GM21529 (cell line): ENCODE data around the gene NSMCE3.

ENCODE experiments used
- ATAC-seq: cut with Tn5 transposase; IDR thresholded peaks from one replicate; pipeline ENCODE4 v1.9.1; 2021; ENCODE audit not compliant: unreplicated experiment

The NSMCE3 gene

DNA sequence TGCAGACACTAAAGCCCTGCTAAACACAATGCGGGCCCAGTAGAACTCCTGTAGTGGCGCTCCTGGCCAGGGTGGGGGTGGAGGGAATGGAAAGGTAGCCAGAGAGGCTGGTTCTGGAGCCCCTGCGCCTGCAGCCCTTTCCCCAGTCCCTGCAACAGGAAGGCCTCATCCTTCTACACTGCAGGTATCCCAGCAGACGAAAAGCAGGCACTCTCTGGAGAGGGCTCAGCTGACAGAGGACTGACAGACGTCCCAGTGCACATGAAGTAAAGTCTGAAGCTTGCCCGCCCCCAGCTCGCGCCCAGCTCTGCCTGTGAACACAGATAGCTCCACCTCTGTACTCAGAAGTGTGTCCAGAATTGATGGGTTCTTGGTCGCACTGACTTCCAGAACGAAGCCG, 46.0 kb downstream of the NSMCE3 start:
- ATAC-seq = no peak

DNA sequence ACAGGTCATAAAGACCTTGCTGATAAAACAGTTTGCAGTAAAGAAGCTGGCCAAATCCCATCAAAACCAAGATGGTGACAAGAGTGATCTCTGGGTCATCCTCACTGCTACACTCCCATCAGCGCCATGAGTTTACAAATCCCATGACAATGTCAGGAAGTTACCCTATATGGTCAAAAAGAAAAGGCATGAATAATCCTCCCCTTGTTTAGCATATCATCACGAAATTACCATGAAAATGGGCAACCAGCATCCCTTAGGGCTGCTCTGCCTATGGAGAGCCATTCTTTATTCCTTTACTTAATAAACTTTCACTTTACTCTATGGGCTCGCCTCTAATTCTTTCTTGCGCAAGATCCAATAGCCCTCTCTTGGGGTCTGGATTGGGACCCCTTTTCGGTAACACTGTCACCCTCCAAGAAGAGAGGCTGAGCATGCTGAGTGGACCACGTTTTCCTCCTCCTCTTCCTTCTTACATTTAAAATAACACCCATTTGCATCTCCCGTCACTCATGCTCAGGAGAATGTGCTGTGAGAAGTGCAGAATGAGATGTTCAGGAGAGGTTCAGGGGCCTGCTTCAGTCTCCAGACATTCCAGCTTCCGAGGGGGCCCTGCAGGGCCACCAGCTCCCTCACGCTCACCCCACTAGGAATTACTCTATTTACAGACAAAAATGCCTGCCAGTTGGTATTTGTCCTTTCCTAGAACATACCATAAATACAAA, 47.3 kb downstream of the NSMCE3 start:
- no peak for ATAC-seq

DNA sequence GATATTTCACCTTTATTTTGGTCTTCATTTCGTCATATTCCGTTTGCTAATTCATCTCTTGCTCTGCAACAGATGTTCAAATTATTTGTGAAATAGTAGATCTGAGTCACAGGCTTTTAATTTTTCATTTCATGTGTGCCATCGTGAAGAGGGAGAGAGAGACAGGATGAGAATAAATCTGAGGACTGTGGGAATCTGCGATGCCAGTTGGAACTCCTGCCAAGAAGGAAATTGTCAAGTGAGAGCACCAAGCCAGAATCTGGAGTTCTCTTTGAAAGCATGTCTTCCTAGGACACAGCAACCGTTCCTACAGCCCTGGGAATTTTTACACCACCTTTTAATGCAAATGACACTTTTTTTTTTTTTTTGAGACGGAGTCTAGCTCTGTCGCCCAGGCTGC, 48.8 kb downstream of the NSMCE3 start:
- ATAC-seq = no peak

DNA sequence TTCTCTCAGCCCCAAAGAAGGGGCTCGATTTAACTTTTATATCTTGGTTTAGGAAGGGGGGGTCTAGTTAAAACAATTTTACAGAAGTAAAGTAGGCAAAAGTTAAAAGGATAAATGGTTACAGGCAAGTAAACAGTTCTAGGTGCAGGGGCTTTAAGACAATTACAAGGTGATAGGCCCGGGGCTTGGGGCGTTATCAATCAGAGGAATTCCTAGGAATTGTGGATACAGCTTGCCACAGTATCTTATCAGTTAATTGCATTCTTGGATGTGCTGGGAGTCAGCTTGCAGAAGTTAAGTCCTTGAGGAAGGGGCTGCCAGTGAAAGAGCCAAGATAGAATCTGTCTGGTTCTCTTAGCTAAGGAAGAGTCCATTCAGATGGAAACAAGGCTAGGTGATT, 52.7 kb downstream of the NSMCE3 start:
- no peak for ATAC-seq
